Endothelial cell of umbilical vein (primary cell): Measurements from ENCODE around the gene LRRC17. TPM values are rescaled to one million over a fixed set of nuclear protein-coding genes. Genes with fewer than 3 reads are reported as not detected.

Experiments
- BruUV-seq: library from RNA; stranded (reverse); fragments of 400-500 nt; replicated peaks from 2 replicates; lab custom pipeline; 2021; lab: Mats Ljungman, UMichigan
- CTCF ChIA-PET: fragments of 300-600, 350-600 bp; sonication (Branson Sonifier 250); formaldehyde crosslinking; loops from one replicate; lab custom pipeline; 2021; ENCODE audit warnings: antibody characterized with exemption, inconsistent platforms; lab: Charles Lee
- POLR2A ChIA-PET: fragments of 300-600, 350-600 bp; sonication (Branson Sonifier 250); formaldehyde crosslinking; loops from one replicate; lab custom pipeline; 2021; ENCODE audit warnings: antibody characterized with exemption, inconsistent platforms; lab: Charles Lee
- DNase-seq: peaks from one replicate; pipeline ENCODE4 v3.0.0-alpha.2; 2011; ENCODE audit warnings: low read depth, low spot score
- FAIRE-seq: peaks from 2 replicates; lab custom pipeline; 2011; peaks lifted over from hg19 to GRCh38; lab: Jason Lieb, UNC
- H2AFZ ChIP-seq: 2 replicates; pipeline ENCODE4 v1.6.0; 2012; ENCODE audit warnings: low read depth, low read length, control low read depth, inconsistent platforms
- H3K27ac ChIP-seq: 2 replicates; pipeline ENCODE4 v1.5.1; 2011; ENCODE audit warnings: low read depth, mild to moderate bottlenecking, control low read depth, low read length, moderate library complexity; ENCODE audit not compliant: insufficient read depth
- H3K27me3 ChIP-seq, 2 experiments: 2 replicates each; pipeline versions ENCODE4 v1.6.0 to v1.6.1; 2011; ENCODE audit warnings: low read length in 2 of 2, mixed read lengths in 1 of 2; ENCODE audit not compliant: control insufficient read depth in 2 of 2, insufficient read depth in 2 of 2
- H3K36me3 ChIP-seq, 2 experiments: 2 replicates in 1 of 2; 3 replicates in 1 of 2; pipeline ENCODE4 v1.5.1; 2011; ENCODE audit warnings: low read length in 2 of 2, mild to moderate bottlenecking in 1 of 2, moderate library complexity in 1 of 2; ENCODE audit not compliant: control insufficient read depth in 2 of 2, insufficient read depth in 2 of 2; ENCODE audit errors: extremely low read depth in 1 of 2
- H3K4me1 ChIP-seq: 3 replicates; pipeline ENCODE4 v1.5.1; 2011; ENCODE audit warnings: mild to moderate bottlenecking, low read length; ENCODE audit not compliant: control insufficient read depth, insufficient read depth; ENCODE audit errors: extremely low read depth
- H3K4me2 ChIP-seq: 2 replicates; pipeline ENCODE4 v1.6.1; 2011; ENCODE audit warnings: low read length, control low read depth, mixed read lengths; ENCODE audit not compliant: insufficient read depth
- H3K4me3 ChIP-seq, 3 experiments: fragments of 200-600 bp in 1 of 3; sonication (generic), shearing (Covaris generic) in 1 of 3; replicated peaks in 1 of 3; 2 replicates each; pipeline ENCODE4 v1.5.1; 2011 to 2016; ENCODE audit warnings: control low read depth in 3 of 3, low read length in 3 of 3, mild to moderate bottlenecking in 2 of 3, inconsistent platforms in 1 of 3, low read depth in 1 of 3, moderate library complexity in 1 of 3; ENCODE audit not compliant: insufficient read depth in 1 of 3
- H3K79me2 ChIP-seq: 2 replicates; pipeline ENCODE4 v1.6.0; 2012; ENCODE audit warnings: low read length, inconsistent platforms; ENCODE audit not compliant: control insufficient read depth, insufficient read depth
- H3K9ac ChIP-seq: replicated peaks from 2 replicates; pipeline ENCODE3; 2011; ENCODE audit warnings: low read length, control low read depth; ENCODE audit not compliant: insufficient read depth; ENCODE audit errors: extremely low read depth
- H3K9me1 ChIP-seq: replicated peaks from 3 replicates; pipeline ENCODE4 v1.6.0; 2011; ENCODE audit warnings: mild to moderate bottlenecking, low read length; ENCODE audit not compliant: control insufficient read depth, insufficient read depth; ENCODE audit errors: extremely low read depth
- H3K9me3 ChIP-seq: replicated peaks from 2 replicates; pipeline ENCODE4 v1.5.1; 2012; ENCODE audit warnings: low read length, inconsistent platforms; ENCODE audit not compliant: control insufficient read depth, insufficient read depth
- H4K20me1 ChIP-seq: replicated peaks from 2 replicates; pipeline ENCODE3; 2011; ENCODE audit warnings: mild to moderate bottlenecking, low read length; ENCODE audit not compliant: control insufficient read depth, insufficient read depth; ENCODE audit errors: extremely low read depth
- EZH2 ChIP-seq: IDR thresholded peaks from 2 replicates; pipeline ENCODE4 v1.6.1; 2012; ENCODE audit warnings: borderline replicate concordance, low read depth, mild to moderate bottlenecking, moderate library complexity, low read length, inconsistent platforms; ENCODE audit not compliant: severe bottlenecking
- FOS ChIP-seq: IDR thresholded peaks from 2 replicates; pipeline ENCODE4 v1.6.1; 2011; ENCODE audit warnings: mild to moderate bottlenecking, low read length, moderate library complexity, borderline replicate concordance; ENCODE audit not compliant: insufficient read depth
- GATA2 ChIP-seq: IDR thresholded peaks from 2 replicates; pipeline ENCODE4 v1.7.0; 2011; ENCODE audit warnings: low read depth, mild to moderate bottlenecking, moderate library complexity, mixed read lengths, low read length; ENCODE audit not compliant: insufficient read length, insufficient read depth
- JUN ChIP-seq: IDR thresholded peaks from 2 replicates; pipeline ENCODE4 v1.6.1; 2011; ENCODE audit warnings: borderline replicate concordance, low read depth; ENCODE audit not compliant: insufficient read length, insufficient read depth
- MYC ChIP-seq: IDR thresholded peaks from one replicate; pipeline ENCODE4 v1.6.1; 2011; ENCODE audit warnings: mild to moderate bottlenecking, low read depth, low read length
- POLR2A ChIP-seq: IDR thresholded peaks from 2 replicates; pipeline ENCODE4 v1.6.1; 2012; ENCODE audit warnings: low read depth, mild to moderate bottlenecking, control low read depth, low read length
- POLR2AphosphoS5 ChIP-seq: IDR thresholded peaks from 2 replicates; pipeline ENCODE4 v1.6.1; 2012; ENCODE audit warnings: low read depth, mild to moderate bottlenecking, control low read depth, low read length, moderate library complexity; ENCODE audit not compliant: insufficient read depth
- dilution Hi-C: fragments of 300-500 bp; cut with MboI; formaldehyde crosslinking; loops from one replicate; pipeline ENCODE4 v1.15.0; 2019; ENCODE audit warnings: low sequenced_read_pairs; ENCODE audit not compliant: extremely low pct_ligation_motif_present
- intact Hi-C: fragments of 100-400 bp; cut with micrococcal nuclease; formaldehyde crosslinking; loops from one replicate; pipeline ENCODE4 v1.10.0; 2022
- polyA plus RNA-seq, 4 experiments: library from polyadenylated mRNA; depleted of rRNA in 3 of 4; stranded (reverse) in 3 of 4; unstranded in 1 of 4; fragments of >200 nt; gene quantifications; 2 replicates each; pipeline versions ENCODE4 v1.2.1 to v1.2.3, GENCODE V29; 2011 to 2012; ENCODE audit warnings: missing spikeins in 1 of 4
- total RNA-seq: library from RNA; stranded (reverse); gene quantifications from 2 replicates; pipeline ENCODE4 v1.2.3, GENCODE V29; 2021
- TF ChIP-seq, protein P1 (sequence below), 2 donors: IDR thresholded peaks; 1 replicate in 1 of 2; 2 replicates in 1 of 2; pipeline ENCODE4 v1.5.1; 2011; ENCODE audit warnings: low read length in 2 of 2, mild to moderate bottlenecking in 2 of 2, moderate library complexity in 2 of 2, control low read depth in 1 of 2, inconsistent platforms in 1 of 2, low read depth in 1 of 2; ENCODE audit not compliant: insufficient read depth in 1 of 2; ENCODE audit errors: extremely low read depth in 1 of 2
- TF ChIP-seq, protein P2 (sequence below): IDR thresholded peaks from 2 replicates; pipeline ENCODE4 v1.6.1; 2011; ENCODE audit not compliant: insufficient read depth, insufficient read length

The LRRC17 gene
- total and polyA plus RNA-seq, 2 donors (not counting 3 experiments of a cell fraction or from before 2014, with no cell fraction given): 22.7 to 33.7 TPM

DNA sequence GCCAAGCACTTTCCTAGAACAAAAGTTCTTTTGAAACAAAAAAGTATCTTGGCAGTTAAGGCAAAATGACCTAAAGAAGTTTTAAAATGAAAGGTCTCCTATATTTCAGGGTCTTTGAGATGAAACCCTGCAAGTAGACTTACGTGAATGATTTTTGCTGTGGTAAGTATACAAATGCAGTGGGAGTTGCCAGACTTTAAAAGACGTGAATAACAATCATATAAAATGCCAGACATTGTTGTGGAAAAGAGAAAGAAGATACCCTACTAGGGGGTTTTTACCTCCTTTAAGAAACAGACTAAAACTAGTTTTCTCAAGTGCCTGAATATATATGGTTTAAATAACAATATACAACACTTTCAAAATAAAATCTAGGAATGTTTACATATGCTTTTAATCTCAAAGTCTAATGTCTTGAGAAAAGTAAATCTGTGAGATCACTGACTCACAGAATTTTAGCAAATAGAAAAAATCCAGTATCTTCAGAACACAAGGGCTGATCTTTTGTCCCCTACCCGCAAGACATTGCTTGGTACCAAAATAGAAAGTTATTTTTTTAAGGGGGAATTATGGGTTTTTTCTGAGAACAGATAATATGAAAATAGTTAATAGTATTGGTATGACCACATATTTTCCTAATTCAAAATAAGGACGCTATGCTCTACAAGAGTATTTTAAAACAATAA is 29.5 kb downstream of the LRRC17 start:
- FAIRE-seq (no peak), DNase-seq (no peak)
- Histone ChIP-seq H3K9me3 (no peaks in the 10 kb centered on the region), H3K36me3 (no peaks in the 10 kb centered on the region), H3K9ac (no peak overlapping the region), H2AFZ (no peak overlapping the region), H3K27ac (no peak overlapping the region), H3K9me1 (no peaks in the 10 kb centered on the region), H3K79me2 (no peaks in the 10 kb centered on the region), H3K27me3 (no peaks in the 10 kb centered on the region), H3K4me1 (peaks cover 18% of the 10 kb centered on the region), H3K4me2 (no peak overlapping the region), H4K20me1 (no peaks in the 10 kb centered on the region), H3K4me3 (no peak overlapping the region)
- BruUV-seq: no TSS peak
- ChIA-PET CTCF (interaction anchor here (1.0 kb wide), 1 partner anchor 12 kb away, joined by 3 read pairs; no protein-coding TSS in a partner anchor), POLR2A (no interaction called here)
- TF ChIP-seq JUN: no peak
- no peak for TF ChIP-seq POLR2A
- no peak for TF ChIP-seq MYC
- TF ChIP-seq POLR2AphosphoS5: no peak
- no peak for TF ChIP-seq FOS
- TF ChIP-seq EZH2: no peak
- no peak for TF ChIP-seq GATA2
- TF ChIP-seq, protein P1, sequence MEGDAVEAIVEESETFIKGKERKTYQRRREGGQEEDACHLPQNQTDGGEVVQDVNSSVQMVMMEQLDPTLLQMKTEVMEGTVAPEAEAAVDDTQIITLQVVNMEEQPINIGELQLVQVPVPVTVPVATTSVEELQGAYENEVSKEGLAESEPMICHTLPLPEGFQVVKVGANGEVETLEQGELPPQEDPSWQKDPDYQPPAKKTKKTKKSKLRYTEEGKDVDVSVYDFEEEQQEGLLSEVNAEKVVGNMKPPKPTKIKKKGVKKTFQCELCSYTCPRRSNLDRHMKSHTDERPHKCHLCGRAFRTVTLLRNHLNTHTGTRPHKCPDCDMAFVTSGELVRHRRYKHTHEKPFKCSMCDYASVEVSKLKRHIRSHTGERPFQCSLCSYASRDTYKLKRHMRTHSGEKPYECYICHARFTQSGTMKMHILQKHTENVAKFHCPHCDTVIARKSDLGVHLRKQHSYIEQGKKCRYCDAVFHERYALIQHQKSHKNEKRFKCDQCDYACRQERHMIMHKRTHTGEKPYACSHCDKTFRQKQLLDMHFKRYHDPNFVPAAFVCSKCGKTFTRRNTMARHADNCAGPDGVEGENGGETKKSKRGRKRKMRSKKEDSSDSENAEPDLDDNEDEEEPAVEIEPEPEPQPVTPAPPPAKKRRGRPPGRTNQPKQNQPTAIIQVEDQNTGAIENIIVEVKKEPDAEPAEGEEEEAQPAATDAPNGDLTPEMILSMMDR (IDR thresholded peaks at IDR 0.05; ENCODE audit: extremely low read depth in 1 of 2, insufficient read depth in 1 of 2, low read depth in 1 of 2, low read length in 2 of 2): no peak
- TF ChIP-seq, protein P2, sequence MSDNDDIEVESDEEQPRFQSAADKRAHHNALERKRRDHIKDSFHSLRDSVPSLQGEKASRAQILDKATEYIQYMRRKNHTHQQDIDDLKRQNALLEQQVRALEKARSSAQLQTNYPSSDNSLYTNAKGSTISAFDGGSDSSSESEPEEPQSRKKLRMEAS: no peak
- dilution Hi-C loops (no loop called here), intact Hi-C loops (no loop called here)
